B cell (primary cell): ENCODE measurements around the gene PRM2. TPM values are rescaled to one million over a fixed set of nuclear protein-coding genes. Genes with fewer than 3 reads are reported as not detected.
A peak's percentile ranks its signal among the peaks of the same experiment; 100 is the strongest.

Experiments used
- ATAC-seq: fragments of 200-7000 bp; cut with Tn5 transposase; one replicate; pipeline ENCODE4 v1.10.0; 2021; ENCODE audit warnings: low read depth, mild to moderate bottlenecking, moderate number of reproducible peaks, moderate library complexity
- CTCF ChIA-PET: fragments of 350-600 bp; sonication (Branson Sonifier 250); formaldehyde crosslinking; loops from one replicate; lab custom pipeline; 2021; ENCODE audit warnings: antibody characterized with exemption, inconsistent platforms; lab: Charles Lee
- POLR2A ChIA-PET: fragments of 350-600 bp; sonication (Branson Sonifier 250); formaldehyde crosslinking; loops from one replicate; lab custom pipeline; 2021; ENCODE audit warnings: antibody characterized with exemption; lab: Charles Lee
- DNase-seq: peaks from one replicate; pipeline ENCODE4 v3.0.0; 2013
- H2AFZ ChIP-seq: 2 replicates; pipeline ENCODE4 v1.6.1; 2012; ENCODE audit warnings: mild to moderate bottlenecking, low read depth, low read length; ENCODE audit not compliant: insufficient read depth, poor library complexity, severe bottlenecking
- H3K27ac ChIP-seq, 2 donors: 1 replicate in 1 of 2; 2 replicates in 1 of 2; pipeline ENCODE4 v1.5.1; 2012 to 2013; ENCODE audit warnings: low read length in 2 of 2, mild to moderate bottlenecking in 2 of 2, moderate library complexity in 1 of 2
- H3K27me3 ChIP-seq, 4 experiments: fragments of 200-600 bp in 1 of 4; sonication (generic) in 1 of 4; replicated peaks in 1 of 4; 1 replicate in 2 of 4; 2 replicates in 2 of 4; pipeline versions ENCODE4 v1.6.1 to v1.7.0; 2013 to 2016; ENCODE audit warnings: low read length in 3 of 4, mild to moderate bottlenecking in 2 of 4, mixed read lengths in 1 of 4, moderate library complexity in 1 of 4; ENCODE audit not compliant: insufficient read depth in 4 of 4, control insufficient read depth in 3 of 4; ENCODE audit errors: control extremely low read depth in 1 of 4
- H3K36me3 ChIP-seq, 2 experiments: replicated peaks in 1 of 2; 1 replicate in 1 of 2; 2 replicates in 1 of 2; pipeline versions ENCODE4 v1.6.1 to v1.7.1; 2013; ENCODE audit warnings: low read length in 1 of 2; ENCODE audit not compliant: insufficient read depth in 2 of 2, control insufficient read depth in 1 of 2; ENCODE audit errors: control extremely low read depth in 1 of 2, extremely low read depth in 1 of 2
- H3K4me1 ChIP-seq, 2 donors: fragments of 200-600 bp in 1 of 2; sonication (generic) in 1 of 2; 1 replicate in 1 of 2; 2 replicates in 1 of 2; pipeline versions ENCODE4 v1.5.1 to v1.6.1; 2013 to 2017; ENCODE audit warnings: low read length in 2 of 2; ENCODE audit not compliant: control insufficient read depth in 2 of 2, insufficient read depth in 2 of 2
- H3K4me2 ChIP-seq: replicated peaks from 2 replicates; pipeline ENCODE3; 2012; ENCODE audit warnings: mild to moderate bottlenecking, low read depth, low read length; ENCODE audit not compliant: poor library complexity, severe bottlenecking
- H3K4me3 ChIP-seq, 5 experiments: fragments of 200-600 bp in 1 of 5; sonication (generic) in 1 of 5; 1 replicate in 3 of 5; 2 replicates in 2 of 5; pipeline versions ENCODE4 v1.5.1 to v1.7.0; 2011 to 2016; ENCODE audit warnings: low read length in 4 of 5, mild to moderate bottlenecking in 4 of 5, low read depth in 2 of 5, control low read depth in 1 of 5, moderate library complexity in 1 of 5; ENCODE audit not compliant: insufficient read depth in 1 of 5; ENCODE audit errors: control extremely low read depth in 1 of 5, extremely low read depth in 1 of 5
- H3K79me2 ChIP-seq: fragments of 200-600 bp; sonication (generic); one replicate; pipeline ENCODE4 v1.6.0; 2016; ENCODE audit warnings: low read length; ENCODE audit not compliant: control insufficient read depth, insufficient read depth
- H3K9ac ChIP-seq: fragments of 200-600 bp; sonication (generic); 2 replicates; pipeline ENCODE4 v1.6.1; 2017; ENCODE audit warnings: mild to moderate bottlenecking, low read length, moderate library complexity
- H3K9me3 ChIP-seq, 3 donors: one replicate each; pipeline versions ENCODE4 v1.6.1 to v1.7.1; 2013; ENCODE audit warnings: low read length in 2 of 3; ENCODE audit not compliant: control insufficient read depth in 2 of 3, insufficient read depth in 1 of 3; ENCODE audit errors: control extremely low read depth in 1 of 3
- H4K20me1 ChIP-seq: 2 replicates; pipeline ENCODE4 v1.6.0; 2012; ENCODE audit warnings: mild to moderate bottlenecking, low read length; ENCODE audit not compliant: insufficient read depth, control insufficient read depth, poor library complexity, severe bottlenecking
- H3K27ac Mint-ChIP-seq: one replicate; pipeline ENCODE4 v1.8.0; 2021; ENCODE audit warnings: mixed read lengths
- H3K27me3 Mint-ChIP-seq: one replicate; pipeline ENCODE4 v1.8.0; 2021; ENCODE audit warnings: mixed read lengths
- H3K4me1 Mint-ChIP-seq: one replicate; pipeline ENCODE4 v1.8.0; 2021; ENCODE audit warnings: mixed read lengths
- H3K4me3 Mint-ChIP-seq: one replicate; pipeline ENCODE4 v1.8.0; 2021; ENCODE audit warnings: mixed read lengths
- H3K9me3 Mint-ChIP-seq: one replicate; pipeline ENCODE4 v1.8.0; 2022; ENCODE audit warnings: mixed read lengths; ENCODE audit not compliant: insufficient read depth
- CTCF ChIP-seq: fragments of 200-600 bp; IDR thresholded peaks from one replicate; pipeline ENCODE4 v1.8.0; 2022; ENCODE audit warnings: antibody characterized with exemption, mild to moderate bottlenecking
- EZH2 ChIP-seq: IDR thresholded peaks from 2 replicates; pipeline ENCODE4 v1.6.1; 2012; ENCODE audit warnings: borderline replicate concordance, low read depth, mild to moderate bottlenecking, moderate library complexity, low read length; ENCODE audit not compliant: insufficient read depth, poor library complexity, severe bottlenecking
- WGBS: methylation state at CpG from one replicate; pipeline ENCODE4 v1.1.5; 2013; ENCODE audit warnings: missing lambda C conversion rate; ENCODE audit not compliant: insufficient coverage; 5-methylcytosine and 5-hydroxymethylcytosine counted together
- intact Hi-C: fragments of 100-400 bp; cut with micrococcal nuclease; formaldehyde crosslinking; loops from one replicate; pipeline ENCODE4 v1.10.0; 2022
- polyA plus RNA-seq: library from polyadenylated mRNA; depleted of rRNA; stranded (reverse); fragments of >200 nt; gene quantifications from 2 replicates; pipeline ENCODE4 v1.2.3, GENCODE V29; 2012
- total RNA-seq, 2 donors: library from RNA; stranded (reverse); fragments of 120-200 nt in 1 of 2; gene quantifications; 1 replicate in 1 of 2; 2 replicates in 1 of 2; pipeline versions ENCODE4 v1.2.3 to v1.2.4, GENCODE V29; 2013 to 2022

Gene PRM2
- total and polyA plus RNA-seq, 2 donors (not counting 1 experiment from before 2014, with no cell fraction given), result not detected

GRCh38 chr16:11310997-11311561 lies 34.8 kb upstream of the PRM2 start:
- Histone ChIP-seq H3K4me3 (peak overlapping the region in 2 of 5 experiments; percentile 16 to 43), H3K36me3 (no peaks in the 10 kb centered on the region), H3K9me3 (peaks cover 0 to 24% (median 7%) of the 10 kb centered on the region in 3 donors), H3K27ac (peak overlapping the region; percentile 91 to 96), H3K79me2 (no peaks in the 10 kb centered on the region), H3K4me1 (peaks cover 73 to 91% of the 10 kb centered on the region in 2 donors), H4K20me1 (no peaks in the 10 kb centered on the region), H3K9ac (peak overlapping the region; percentile 44), H3K4me2 (peak overlapping the region; percentile 73), H2AFZ (no peak overlapping the region), H3K27me3 (no peaks in the 10 kb centered on the region)
- peak; percentile 88 for DNase-seq
- H3K4me3 Mint-ChIP-seq, result peak overlapping the region; percentile 80
- POLR2A ChIA-PET, result interaction anchor here (1.0 to 6.8 kb wide), 9 partner anchors 13 to 346 kb away, joined by 3 to 118 read pairs (median 9); partner anchors contain the start of gene SOCS1
- no peaks in the 10 kb centered on the region for H3K27me3 Mint-ChIP-seq
- H3K27ac Mint-ChIP-seq, result peak overlapping the region; percentile 100
- CTCF ChIA-PET, result interaction anchor here (0.6 to 6.9 kb wide), 13 partner anchors 13 to 347 kb away, joined by 3 to 136 read pairs (median 3); partner anchors contain the start of gene SOCS1
- H3K4me1 Mint-ChIP-seq, result peaks cover 79% of the 10 kb centered on the region
- H3K9me3 Mint-ChIP-seq, result no peaks in the 10 kb centered on the region
- intact Hi-C loops, result loop anchor here (1.0 to 5.0 kb wide), 8 partner anchors 14 to 371 kb away; partner anchors contain the start of genes RMI2 and SOCS1
- TF ChIP-seq EZH2, result no peak
- no peak for TF ChIP-seq CTCF
- peak; percentile 44 for ATAC-seq
- WGBS, result 67% methylated on average over 3 of the region's 10 CpGs

- no peaks in the 10 kb centered on the region for H3K9me3 Mint-ChIP-seq
- no peak for ATAC-seq
- peak overlapping the region; percentile 100 for H3K27ac Mint-ChIP-seq
- H3K4me1 Mint-ChIP-seq, result peaks cover 79% of the 10 kb centered on the region
- ChIA-PET CTCF (interaction anchor here (0.5 to 6.9 kb wide), 11 partner anchors 12 to 372 kb away, joined by 3 to 136 read pairs (median 3); partner anchors contain the start of gene SOCS1), POLR2A (interaction anchor here (1.0 to 6.8 kb wide), 10 partner anchors 12 to 345 kb away, joined by 3 to 118 read pairs (median 8); partner anchors contain the start of gene SOCS1)
- peaks cover 0 to 24% (median 7%) of the 10 kb centered on the region in 3 donors for H3K9me3 ChIP-seq
- peak overlapping the region; percentile 80 for H3K4me3 Mint-ChIP-seq
- H3K36me3 ChIP-seq, result no peaks in the 10 kb centered on the region
- H3K4me3 ChIP-seq, result peak overlapping the region in 2 of 5 experiments; percentile 2 to 43
- H3K27me3 Mint-ChIP-seq, result no peaks in the 10 kb centered on the region
- peak overlapping the region; percentile 73 for H3K4me2 ChIP-seq
- peaks cover 73 to 96% of the 10 kb centered on the region in 2 donors for H3K4me1 ChIP-seq
- peak overlapping the region; percentile 91 to 96 for H3K27ac ChIP-seq
- intact Hi-C loops, result loop anchor here (2.0 to 5.0 kb wide), 4 partner anchors 34 to 372 kb away; partner anchors contain the start of gene RMI2
- TF ChIP-seq EZH2 (no peak), CTCF (no peak)
- peak overlapping the region; percentile 44 for H3K9ac ChIP-seq
- no CpG with 5 or more reads among the region's 3 CpGs for WGBS
- H3K79me2 ChIP-seq, result no peaks in the 10 kb centered on the region
- H2AFZ ChIP-seq, result no peak overlapping the region
- H4K20me1 ChIP-seq, result no peaks in the 10 kb centered on the region
- H3K27me3 ChIP-seq, result no peaks in the 10 kb centered on the region
- DNase-seq, result no peak
These were observed 34.3 kb upstream of the PRM2 start for GRCh38 chr16:11310634-11310977.
